DOHH2 (cell line): ENCODE data around the gene ARHGEF4.

Experiments
- H3F3A ChIP-seq: fragments of 200-600 bp; sonication (generic), shearing (Covaris generic); 2 replicates; pipeline ENCODE4 v1.6.0; 2016; ENCODE audit warnings: antibody characterized with exemption, mild to moderate bottlenecking; ENCODE audit not compliant: control insufficient read depth, insufficient read depth
- H3K27ac ChIP-seq: fragments of 200-600 bp; sonication (generic); 2 replicates; pipeline ENCODE4 v1.5.1; 2014; ENCODE audit warnings: low read depth, mild to moderate bottlenecking, low read length, moderate library complexity
- H3K27me3 ChIP-seq: fragments of 200-600 bp; sonication (generic); 2 replicates; pipeline ENCODE4 v1.6.1; 2014; ENCODE audit warnings: mild to moderate bottlenecking, low read length, mixed read lengths; ENCODE audit not compliant: control insufficient read depth
- H3K36me3 ChIP-seq: fragments of 200-600 bp; sonication (generic); 2 replicates; pipeline ENCODE4 v1.6.1; 2014; ENCODE audit warnings: mild to moderate bottlenecking, low read length, moderate library complexity, mixed read lengths; ENCODE audit not compliant: control insufficient read depth
- H3K4me1 ChIP-seq: fragments of 200-600 bp; sonication (generic); 2 replicates; pipeline ENCODE4 v1.6.1; 2014; ENCODE audit warnings: mild to moderate bottlenecking, low read length, mixed read lengths; ENCODE audit not compliant: control insufficient read depth
- H3K4me2 ChIP-seq: fragments of 200-600 bp; sonication (generic); 2 replicates; pipeline ENCODE4 v1.6.0; 2014; ENCODE audit warnings: mild to moderate bottlenecking, low read length, moderate library complexity
- H3K4me3 ChIP-seq: fragments of 200-600 bp; sonication (generic); 2 replicates; pipeline ENCODE4 v1.5.1; 2014; ENCODE audit warnings: mild to moderate bottlenecking, low read length, mixed read lengths
- H3K79me2 ChIP-seq: fragments of 200-600 bp; sonication (generic); 2 replicates; pipeline ENCODE4 v1.6.1; 2014; ENCODE audit warnings: mild to moderate bottlenecking, low read length, mixed read lengths; ENCODE audit not compliant: control insufficient read depth
- H3K9me2 ChIP-seq: fragments of 200-600 bp; sonication (generic); replicated peaks from 2 replicates; pipeline ENCODE4 v1.6.1; 2014; ENCODE audit warnings: mild to moderate bottlenecking, low read length, mixed read lengths; ENCODE audit not compliant: control insufficient read depth
- H3K9me3 ChIP-seq: fragments of 200-600 bp; sonication (generic); 2 replicates; pipeline ENCODE4 v1.6.1; 2014; ENCODE audit warnings: antibody characterized with exemption, low read length, mixed read lengths; ENCODE audit not compliant: control insufficient read depth, insufficient read depth
- H4K20me1 ChIP-seq: fragments of 200-600 bp; sonication (generic); 2 replicates; pipeline ENCODE4 v1.6.0; 2014; ENCODE audit warnings: low read depth, mild to moderate bottlenecking, antibody characterized with exemption, low read length, moderate library complexity; ENCODE audit not compliant: control insufficient read depth, insufficient read depth
- EZH2phosphoT487 ChIP-seq: fragments of 200-600 bp; sonication (generic); IDR thresholded peaks from 2 replicates; pipeline ENCODE4 v1.6.1; 2017; ENCODE audit warnings: borderline replicate concordance, mild to moderate bottlenecking, antibody characterized with exemption, low read length, moderate library complexity, mixed read lengths
- TF ChIP-seq, protein P1 (sequence below): fragments of 200-600 bp; sonication (generic); IDR thresholded peaks from one replicate; pipeline ENCODE4 v1.5.1; 2014; ENCODE audit warnings: antibody characterized with exemption, mild to moderate bottlenecking, low read depth, low read length; ENCODE audit not compliant: poor library complexity, severe bottlenecking

ARHGEF4 gene

DNA sequence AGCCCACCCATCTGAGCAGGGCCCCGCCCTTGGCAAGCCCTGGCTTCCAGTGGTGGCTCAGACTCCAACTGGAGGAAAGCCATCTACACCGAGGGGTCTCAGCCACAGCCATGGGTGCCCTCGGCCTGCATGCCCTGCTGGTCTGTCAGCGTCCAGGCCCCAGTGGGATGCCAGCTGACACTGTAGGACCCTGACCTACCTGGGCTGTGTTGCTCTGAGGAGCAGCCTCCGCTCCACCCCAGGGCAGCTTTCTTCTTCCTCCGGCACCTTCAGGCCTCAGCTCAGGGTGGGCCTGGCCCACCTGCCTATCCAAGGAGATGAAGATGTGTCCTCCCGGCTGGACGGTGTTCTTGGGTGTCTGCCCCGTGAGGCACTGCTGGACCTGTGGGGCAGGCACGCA, 13.9 kb upstream of the ARHGEF4 start:
- Histone ChIP-seq H3K36me3 (no peaks in the 10 kb centered on the region), H3K27ac (no peak overlapping the region), H3F3A (no peaks in the 10 kb centered on the region), H3K4me2 (no peak overlapping the region), H3K27me3 (no peaks in the 10 kb centered on the region), H3K79me2 (no peaks in the 10 kb centered on the region), H3K9me2 (no peaks in the 10 kb centered on the region), H4K20me1 (no peaks in the 10 kb centered on the region), H3K4me3 (no peak overlapping the region), H3K9me3 (no peaks in the 10 kb centered on the region), H3K4me1 (no peaks in the 10 kb centered on the region)
- TF ChIP-seq EZH2phosphoT487 = no peak
- TF ChIP-seq, protein P1, sequence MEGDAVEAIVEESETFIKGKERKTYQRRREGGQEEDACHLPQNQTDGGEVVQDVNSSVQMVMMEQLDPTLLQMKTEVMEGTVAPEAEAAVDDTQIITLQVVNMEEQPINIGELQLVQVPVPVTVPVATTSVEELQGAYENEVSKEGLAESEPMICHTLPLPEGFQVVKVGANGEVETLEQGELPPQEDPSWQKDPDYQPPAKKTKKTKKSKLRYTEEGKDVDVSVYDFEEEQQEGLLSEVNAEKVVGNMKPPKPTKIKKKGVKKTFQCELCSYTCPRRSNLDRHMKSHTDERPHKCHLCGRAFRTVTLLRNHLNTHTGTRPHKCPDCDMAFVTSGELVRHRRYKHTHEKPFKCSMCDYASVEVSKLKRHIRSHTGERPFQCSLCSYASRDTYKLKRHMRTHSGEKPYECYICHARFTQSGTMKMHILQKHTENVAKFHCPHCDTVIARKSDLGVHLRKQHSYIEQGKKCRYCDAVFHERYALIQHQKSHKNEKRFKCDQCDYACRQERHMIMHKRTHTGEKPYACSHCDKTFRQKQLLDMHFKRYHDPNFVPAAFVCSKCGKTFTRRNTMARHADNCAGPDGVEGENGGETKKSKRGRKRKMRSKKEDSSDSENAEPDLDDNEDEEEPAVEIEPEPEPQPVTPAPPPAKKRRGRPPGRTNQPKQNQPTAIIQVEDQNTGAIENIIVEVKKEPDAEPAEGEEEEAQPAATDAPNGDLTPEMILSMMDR = no peak

DNA sequence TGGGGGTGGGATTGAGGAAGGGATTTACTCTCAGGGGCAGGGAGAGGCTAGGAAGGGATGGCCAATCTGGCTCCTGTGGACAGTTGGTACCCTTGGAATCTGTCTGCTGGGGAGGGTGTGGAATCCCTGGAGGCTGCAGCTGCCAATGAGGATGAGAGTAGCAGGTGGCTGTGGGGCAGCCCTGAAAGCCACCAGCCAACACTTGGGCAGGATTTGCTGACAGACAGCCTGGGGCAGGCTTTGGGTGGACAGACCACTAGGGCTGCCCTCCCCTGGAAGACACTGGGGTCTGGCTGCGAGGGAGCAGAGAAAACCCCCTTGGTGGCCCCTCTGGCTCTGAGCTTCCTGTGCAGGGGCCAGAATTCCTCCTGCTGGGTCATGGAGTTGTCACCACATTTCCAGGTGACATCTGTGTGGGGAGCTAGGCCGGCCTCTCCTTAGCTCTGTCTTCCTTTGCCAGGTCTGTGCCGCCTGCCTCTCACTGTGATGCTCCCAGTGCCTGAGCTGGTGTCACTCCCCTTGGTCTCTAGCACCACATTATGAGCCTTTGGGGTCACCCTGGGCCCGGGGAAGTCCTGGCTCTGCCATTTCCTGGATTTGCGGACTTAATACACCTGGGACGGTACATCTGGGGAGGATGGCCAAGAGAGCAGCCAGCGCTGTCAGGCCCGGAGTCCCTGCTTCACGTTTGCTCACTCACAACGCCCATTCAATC, 13.4 kb upstream of the ARHGEF4 start:
- Histone ChIP-seq H3K9me2 (no peaks in the 10 kb centered on the region), H3K4me1 (no peaks in the 10 kb centered on the region), H3K79me2 (no peaks in the 10 kb centered on the region), H3K27ac (no peak overlapping the region), H3F3A (no peaks in the 10 kb centered on the region), H3K4me3 (no peak overlapping the region), H3K4me2 (no peak overlapping the region), H3K9me3 (no peaks in the 10 kb centered on the region), H3K36me3 (no peaks in the 10 kb centered on the region), H4K20me1 (no peaks in the 10 kb centered on the region), H3K27me3 (no peaks in the 10 kb centered on the region)
- no peak for TF ChIP-seq EZH2phosphoT487
- TF ChIP-seq, protein P1 = no peak

DNA sequence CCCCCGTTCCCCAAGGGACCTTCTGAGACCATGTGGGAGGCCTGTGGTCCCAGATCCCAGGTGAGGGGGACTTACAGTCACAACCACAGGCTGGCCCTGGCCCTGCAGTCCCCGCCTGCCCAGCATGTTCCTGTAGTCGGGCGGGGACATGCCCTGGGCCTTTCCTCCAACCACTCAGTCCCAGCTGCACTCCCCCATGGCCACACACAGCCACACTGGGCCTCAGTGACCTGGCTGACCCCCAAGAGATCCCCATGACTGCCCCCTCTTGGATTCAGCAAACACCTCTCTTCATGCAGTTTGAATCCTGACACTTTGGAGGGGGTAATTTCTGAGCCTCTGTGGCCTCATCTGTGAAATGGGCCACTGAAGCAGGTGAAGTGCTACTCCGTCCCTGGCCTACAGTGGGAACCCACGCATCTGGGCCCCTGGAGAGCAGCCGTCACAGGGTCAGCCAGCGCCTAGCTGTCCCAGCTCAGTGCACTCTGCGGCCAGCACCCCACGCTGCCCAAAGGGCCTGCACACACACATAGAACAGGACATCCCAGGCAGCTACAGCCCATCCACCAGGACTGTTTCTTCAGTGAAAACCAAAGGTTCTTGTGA, 12.7 kb upstream of the ARHGEF4 start:
- H3K4me1 ChIP-seq = no peaks in the 10 kb centered on the region

More for the DNA sequence above, 12.7 kb upstream of the ARHGEF4 start:
- Histone ChIP-seq H3K27ac (no peak overlapping the region), H3K36me3 (no peaks in the 10 kb centered on the region), H3K9me2 (no peaks in the 10 kb centered on the region), H3K79me2 (no peaks in the 10 kb centered on the region), H3K4me3 (no peak overlapping the region), H3K4me2 (no peak overlapping the region), H3F3A (no peaks in the 10 kb centered on the region), H3K9me3 (no peaks in the 10 kb centered on the region), H4K20me1 (no peaks in the 10 kb centered on the region), H3K27me3 (no peaks in the 10 kb centered on the region)
- TF ChIP-seq EZH2phosphoT487 = no peak
- TF ChIP-seq, protein P1 = no peak
